Measurements from ENCODE around the gene PCDH20. TPM values are rescaled to one million over a fixed set of nuclear protein-coding genes. Genes with fewer than 3 reads are reported as not detected.
"Not testable (repeated sequence)": the region's sequence is repeated elsewhere in the genome, so short reads cannot be mapped to it uniquely, and the experiment has no call there.

PCDH20 gene
- total RNA-seq, 4 donors from 2014 or later, result 0.32 to 1.1 (median 0.34) TPM; not detected in 1

- Histone ChIP-seq H3K27me3 (no peaks in the 10 kb centered on the region), H3K9me3 (no peaks in the 10 kb centered on the region), H3K4me3 (no peak overlapping the region), H3K27ac (no peak overlapping the region), H3K4me1 (no peaks in the 10 kb centered on the region), H3K36me3 (no peaks in the 10 kb centered on the region)
- DNase-seq, result no peak
- intact Hi-C loops (cut with DNase I), result no loop called here
- no peak for TF ChIP-seq CTCF (IDR thresholded peaks at IDR 0.05)
- no peak for TF ChIP-seq POLR2A (IDR thresholded peaks at IDR 0.05)
- WGBS, 2 donors, result 57 to 61% methylated on average over 7 of the region's 7 CpGs
Observed at GRCh38 chr13:61391426-61391825, 24.2 kb downstream of the PCDH20 start.

GRCh38 chr13:61387694-61388093, 28.0 kb downstream of the PCDH20 start:
- Histone ChIP-seq H3K27ac (no peak overlapping the region), H3K4me1 (no peaks in the 10 kb centered on the region), H3K4me3 (no peak overlapping the region), H3K36me3 (no peaks in the 10 kb centered on the region), H3K9me3 (no peaks in the 10 kb centered on the region), H3K27me3 (no peaks in the 10 kb centered on the region)
- 57% methylated on average over 3 of the region's 3 CpGs for WGBS, 2 donors
- no peak for DNase-seq
- TF ChIP-seq CTCF (IDR thresholded peaks at IDR 0.05), result no peak
- TF ChIP-seq POLR2A (IDR thresholded peaks at IDR 0.05), result no peak
- intact Hi-C loops (cut with DNase I), result no loop called here

GRCh38 chr13:61383111-61383510, 32.5 kb downstream of the PCDH20 start:
- Histone ChIP-seq H3K36me3 (no peaks in the 10 kb centered on the region), H3K4me3 (no peak overlapping the region), H3K4me1 (no peaks in the 10 kb centered on the region), H3K27ac (no peak overlapping the region), H3K9me3 (no peaks in the 10 kb centered on the region), H3K27me3 (no peaks in the 10 kb centered on the region)
- intact Hi-C loops (cut with DNase I), result no loop called here
- no peak for DNase-seq
- TF ChIP-seq POLR2A (IDR thresholded peaks at IDR 0.05) (no peak), CTCF (IDR thresholded peaks at IDR 0.05) (no peak)
- WGBS, 2 donors, result 47 to 64% methylated on average over 2 of the region's 2 CpGs

- no peak for DNase-seq
- Histone ChIP-seq H3K4me1 (no peaks in the 10 kb centered on the region), H3K4me3 (no peak overlapping the region), H3K27ac (no peak overlapping the region), H3K36me3 (no peaks in the 10 kb centered on the region), H3K27me3 (no peaks in the 10 kb centered on the region), H3K9me3 (no peaks in the 10 kb centered on the region)
- intact Hi-C loops (cut with DNase I), result no loop called here
- no peak for TF ChIP-seq CTCF (IDR thresholded peaks at IDR 0.05)
- no peak for TF ChIP-seq POLR2A (IDR thresholded peaks at IDR 0.05)
- 40 to 46% methylated on average over 3 of the region's 3 CpGs for WGBS, 2 donors
Observed at GRCh38 chr13:61370520-61370919, 45.1 kb downstream of the PCDH20 start.

- DNase-seq; H3K36me3 ChIP-seq; H3K27ac ChIP-seq; H3K4me3 ChIP-seq; H3K27me3 ChIP-seq; intact Hi-C loops (cut with DNase I); H3K4me1 ChIP-seq; H3K9me3 ChIP-seq: not testable (repeated sequence)
- WGBS, 2 donors, result no CpG with 5 or more reads among the region's 5 CpGs
Observed at GRCh38 chr13:61364690-61365089, 51.0 kb downstream of the PCDH20 start.

- Histone ChIP-seq H3K9me3 (peaks cover 0 to 6% (median 0%) of the 10 kb centered on the region in 3 donors), H3K4me3 (no peak overlapping the region), H3K27ac (no peak overlapping the region), H3K36me3 (no peaks in the 10 kb centered on the region), H3K27me3 (no peaks in the 10 kb centered on the region), H3K4me1 (no peaks in the 10 kb centered on the region)
- no peak for DNase-seq
- no peak for TF ChIP-seq POLR2A (IDR thresholded peaks at IDR 0.05)
- TF ChIP-seq CTCF (IDR thresholded peaks at IDR 0.05), result no peak
- intact Hi-C loops (cut with DNase I), result no loop called here
Observed at GRCh38 chr13:61362522-61362921, 53.1 kb downstream of the PCDH20 start.

Data from esophagus squamous epithelium (tissue), 5 donors.